Epithelial cell of esophagus (primary cell): ENCODE measurements around the gene SCRN1.
"Not testable (repeated sequence)": the region's sequence is repeated elsewhere in the genome, so short reads cannot be mapped to it uniquely, and the experiment has no call there.

Source experiments
- DNase-seq: peaks from one replicate; pipeline ENCODE4 v3.0.0; 2010; ENCODE audit warnings: low read depth
- H3K4me3 ChIP-seq: 2 replicates; pipeline ENCODE4 v1.5.1; 2011; ENCODE audit warnings: mild to moderate bottlenecking, low read length, control low read depth
- TF ChIP-seq, protein P1 (sequence below): IDR thresholded peaks from 2 replicates; pipeline ENCODE4 v1.5.1; 2011; ENCODE audit warnings: low read depth, mild to moderate bottlenecking, low read length, control low read depth, inconsistent platforms; ENCODE audit not compliant: insufficient read depth; ENCODE audit errors: missing control alignments

The SCRN1 gene

DNA sequence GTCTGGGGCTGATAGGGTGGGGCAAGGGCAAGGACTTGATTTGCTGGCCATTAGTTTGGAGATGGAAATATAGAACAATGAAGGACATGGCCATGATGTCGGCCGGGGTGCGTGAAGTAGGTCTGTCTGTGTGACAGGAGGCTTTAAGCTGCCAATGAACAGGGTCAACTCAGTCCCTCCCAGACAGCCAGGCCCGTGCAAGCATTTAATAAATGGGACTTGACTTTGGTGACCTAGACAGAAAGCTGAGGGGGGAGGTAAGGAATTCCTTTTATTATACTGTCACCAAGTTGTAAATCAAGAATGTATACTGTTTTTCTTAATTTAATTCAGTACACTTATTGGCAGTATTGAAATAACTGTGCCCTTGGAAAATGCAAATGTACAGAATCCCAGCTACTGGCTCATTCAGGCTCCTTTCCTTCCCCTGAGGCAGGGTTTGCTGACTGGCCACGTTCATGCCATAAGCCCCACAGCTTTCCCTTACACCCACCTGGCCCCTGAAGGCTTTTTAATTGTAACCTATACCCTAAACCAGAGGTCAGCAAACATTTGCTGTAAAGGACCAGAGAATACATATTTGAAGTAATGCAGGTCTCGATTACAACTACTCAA lies 96.1 kb downstream of the SCRN1 start:
- H3K4me3 ChIP-seq, result no peak overlapping the region
- TF ChIP-seq, protein P1, sequence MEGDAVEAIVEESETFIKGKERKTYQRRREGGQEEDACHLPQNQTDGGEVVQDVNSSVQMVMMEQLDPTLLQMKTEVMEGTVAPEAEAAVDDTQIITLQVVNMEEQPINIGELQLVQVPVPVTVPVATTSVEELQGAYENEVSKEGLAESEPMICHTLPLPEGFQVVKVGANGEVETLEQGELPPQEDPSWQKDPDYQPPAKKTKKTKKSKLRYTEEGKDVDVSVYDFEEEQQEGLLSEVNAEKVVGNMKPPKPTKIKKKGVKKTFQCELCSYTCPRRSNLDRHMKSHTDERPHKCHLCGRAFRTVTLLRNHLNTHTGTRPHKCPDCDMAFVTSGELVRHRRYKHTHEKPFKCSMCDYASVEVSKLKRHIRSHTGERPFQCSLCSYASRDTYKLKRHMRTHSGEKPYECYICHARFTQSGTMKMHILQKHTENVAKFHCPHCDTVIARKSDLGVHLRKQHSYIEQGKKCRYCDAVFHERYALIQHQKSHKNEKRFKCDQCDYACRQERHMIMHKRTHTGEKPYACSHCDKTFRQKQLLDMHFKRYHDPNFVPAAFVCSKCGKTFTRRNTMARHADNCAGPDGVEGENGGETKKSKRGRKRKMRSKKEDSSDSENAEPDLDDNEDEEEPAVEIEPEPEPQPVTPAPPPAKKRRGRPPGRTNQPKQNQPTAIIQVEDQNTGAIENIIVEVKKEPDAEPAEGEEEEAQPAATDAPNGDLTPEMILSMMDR, result no peak

DNA sequence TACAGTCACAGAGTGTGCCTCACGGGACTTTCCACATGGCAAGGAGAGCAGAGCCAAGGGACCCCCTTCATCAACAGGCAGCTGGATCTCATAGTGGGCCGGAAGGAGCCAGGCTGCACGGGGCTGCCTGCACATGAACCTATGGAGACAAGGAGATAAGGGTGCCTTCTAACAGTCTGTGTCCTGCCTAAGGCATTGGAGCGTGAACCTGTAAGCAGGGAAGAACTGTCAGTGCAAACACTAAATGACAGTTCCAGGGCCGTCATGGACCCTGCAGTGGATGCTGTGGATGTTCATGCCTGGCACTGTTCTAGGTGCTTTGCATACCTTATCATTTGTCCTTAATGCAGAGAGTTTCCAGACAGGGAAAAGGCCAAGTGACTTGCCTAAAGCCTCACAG lies 97.4 kb downstream of the SCRN1 start:
- no peak overlapping the region for H3K4me3 ChIP-seq
- DNase-seq, result no peak
- TF ChIP-seq, protein P1, result no peak

More for the DNA sequence above, 96.1 kb downstream of the SCRN1 start:
- DNase-seq, result no peak

DNA sequence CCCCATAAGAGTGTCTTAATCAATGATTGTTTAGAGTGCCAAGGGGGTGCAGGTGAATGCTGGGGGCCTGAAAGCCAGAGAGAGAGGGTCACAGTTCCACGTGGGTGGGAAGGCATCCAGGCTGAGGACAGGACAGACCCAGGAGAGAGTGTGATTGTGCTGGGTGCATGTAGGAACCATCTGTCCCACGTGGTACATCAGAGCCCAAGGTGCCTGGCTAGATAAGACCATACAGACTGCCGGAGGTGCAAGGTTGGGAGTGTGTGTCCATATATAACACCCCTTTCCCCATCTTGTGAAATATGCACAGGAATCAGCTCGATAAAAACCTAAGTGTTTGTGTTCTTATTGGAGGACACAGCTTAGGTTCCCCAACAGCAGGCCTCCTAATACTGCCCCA lies 97.8 kb downstream of the SCRN1 start:
- TF ChIP-seq, protein P1, result no peak
- no peak overlapping the region for H3K4me3 ChIP-seq
- no peak for DNase-seq

DNA sequence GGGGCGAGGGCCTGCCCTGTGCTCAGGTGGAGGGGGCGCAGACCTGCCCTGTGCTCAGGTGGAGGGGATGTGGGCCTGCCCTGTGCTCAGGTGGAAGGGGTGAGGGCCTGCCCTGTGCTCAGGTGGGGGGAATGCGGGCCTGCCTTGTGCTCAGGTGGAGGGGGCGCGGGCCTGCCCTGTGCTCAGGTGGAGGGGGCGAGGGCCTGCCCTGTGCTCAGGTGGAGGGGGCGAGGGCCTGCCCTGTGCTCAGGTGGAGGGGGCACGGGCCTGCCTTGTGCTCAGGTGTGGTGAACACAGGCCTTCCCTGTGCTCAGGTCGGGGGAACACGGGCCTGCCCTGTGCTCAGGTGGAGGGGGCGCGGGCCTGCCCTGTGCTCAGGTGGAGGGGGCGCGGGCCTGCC lies 98.8 kb downstream of the SCRN1 start:
- not testable (repeated sequence) for H3K4me3 ChIP-seq, DNase-seq

DNA sequence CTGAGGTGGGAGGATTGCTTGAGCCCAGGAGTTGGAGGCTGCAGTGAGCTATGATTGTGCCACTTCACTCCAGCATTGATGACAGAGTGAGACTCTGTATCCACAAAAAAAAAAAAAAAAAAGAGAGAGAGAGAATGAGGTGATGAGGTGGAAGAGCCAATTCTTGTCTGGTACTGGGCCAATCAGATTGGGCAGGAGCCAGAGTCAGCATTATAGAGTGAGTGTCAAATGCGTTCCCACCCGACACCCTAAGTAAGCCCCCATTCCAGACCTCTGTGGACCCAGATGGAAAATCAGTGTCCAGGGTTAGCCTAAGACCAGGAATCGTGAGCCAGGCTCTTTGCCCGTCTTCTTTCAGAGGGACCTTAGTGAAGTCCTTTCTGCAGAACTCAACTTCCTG lies 99.3 kb downstream of the SCRN1 start:
- DNase-seq, result no peak
- TF ChIP-seq, protein P1, result no peak

GRCh38 chr7:29889288-29889687 lies 100.3 kb downstream of the SCRN1 start:
- H3K4me3 ChIP-seq, result no peak overlapping the region
- no peak for DNase-seq
- TF ChIP-seq, protein P1, result no peak

More for the DNA sequence above, 99.3 kb downstream of the SCRN1 start:
- no peak overlapping the region for H3K4me3 ChIP-seq

- H3K4me3 ChIP-seq, result no peak overlapping the region
- no peak for DNase-seq
- TF ChIP-seq, protein P1, result no peak
Measured at GRCh38 chr7:29888006-29888405, 101.6 kb downstream of the SCRN1 start.

DNA sequence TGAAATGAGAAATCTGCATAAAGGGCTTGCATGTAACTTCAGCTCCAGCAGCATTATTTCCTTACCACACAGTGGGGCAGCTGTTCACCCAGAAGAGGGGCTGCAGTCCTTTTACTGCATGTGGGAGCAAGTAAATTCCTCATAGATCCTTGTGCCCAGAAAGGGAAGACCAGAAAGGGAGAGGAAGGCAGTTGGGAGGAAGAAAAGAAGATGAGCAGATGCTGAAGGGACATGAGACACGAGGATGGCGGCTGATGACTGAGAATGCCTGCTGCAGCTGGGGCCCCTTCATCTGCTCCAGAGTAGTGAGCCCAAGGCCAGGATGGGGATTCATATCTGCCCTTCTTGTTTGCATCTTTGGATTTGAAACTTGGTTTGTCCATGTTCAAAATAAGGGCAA lies 102.8 kb downstream of the SCRN1 start:
- DNase-seq, result no peak
- no peak overlapping the region for H3K4me3 ChIP-seq
- TF ChIP-seq, protein P1, result no peak
